NCI-H510A (cell line): ENCODE results near the gene GRIK1.

Experiments
- DNase-seq: peaks from one replicate; lab custom pipeline; 2025; lab: John Stamatoyannopoulos, UW

Gene GRIK1

DNA sequence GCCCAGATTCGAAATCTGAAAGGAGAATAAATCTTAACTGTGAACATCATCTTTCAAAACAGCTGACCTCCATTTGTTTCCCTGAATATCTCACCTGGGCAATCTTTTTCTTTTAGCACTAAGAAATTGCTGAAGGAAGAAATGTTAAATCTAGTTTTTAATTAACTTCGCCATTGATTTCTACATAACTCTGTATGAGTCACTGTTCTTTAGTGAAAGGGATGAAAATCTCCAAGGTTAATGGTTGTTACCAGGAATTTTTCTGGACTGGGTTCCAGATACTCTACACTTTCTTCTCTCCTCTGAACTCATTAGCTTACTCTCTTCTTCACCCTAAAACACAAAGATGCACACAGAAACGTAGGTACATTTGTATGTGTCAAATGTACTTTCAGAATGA, 405.3 kb downstream of the GRIK1 start:
- no peak for DNase-seq

DNA sequence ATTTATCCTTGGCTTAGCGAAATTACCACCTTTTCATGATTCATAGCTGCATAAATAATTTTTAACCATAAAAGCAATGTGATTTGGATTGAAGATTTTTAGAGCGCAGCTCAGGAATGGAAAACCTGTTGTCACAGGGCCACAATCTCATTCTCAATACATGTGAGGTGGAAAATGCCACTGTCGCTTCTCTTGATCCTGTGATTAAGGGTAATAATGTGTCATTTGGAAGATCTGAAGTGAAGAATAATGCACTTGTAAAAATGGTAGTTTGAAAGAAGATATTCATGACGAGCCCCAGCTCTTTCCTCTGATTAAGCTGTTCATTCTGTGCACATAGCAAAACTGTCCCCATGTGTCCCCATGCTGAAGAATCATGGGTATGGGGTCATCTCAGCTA, 410.7 kb downstream of the GRIK1 start:
- DNase-seq = no peak

DNA sequence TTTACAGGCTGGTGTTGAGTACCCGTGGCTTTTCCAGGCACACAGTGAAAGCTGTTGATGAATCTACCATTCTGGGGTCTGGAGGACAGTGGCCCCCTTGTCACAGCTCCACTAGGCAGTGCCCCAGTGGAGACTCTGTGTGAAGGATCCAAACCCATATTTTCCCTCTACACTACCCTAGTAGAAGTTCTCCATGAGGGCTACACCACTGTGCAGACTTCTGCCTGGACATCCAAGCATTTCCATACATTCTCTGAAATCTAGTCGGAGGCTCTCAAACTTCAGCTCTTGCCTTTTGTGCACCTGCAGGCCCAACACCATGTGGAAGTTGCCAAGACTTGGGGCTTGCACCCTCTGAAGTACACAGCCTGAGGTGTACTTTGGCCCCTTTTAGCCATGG, 413.3 kb downstream of the GRIK1 start:
- DNase-seq = no peak

DNA sequence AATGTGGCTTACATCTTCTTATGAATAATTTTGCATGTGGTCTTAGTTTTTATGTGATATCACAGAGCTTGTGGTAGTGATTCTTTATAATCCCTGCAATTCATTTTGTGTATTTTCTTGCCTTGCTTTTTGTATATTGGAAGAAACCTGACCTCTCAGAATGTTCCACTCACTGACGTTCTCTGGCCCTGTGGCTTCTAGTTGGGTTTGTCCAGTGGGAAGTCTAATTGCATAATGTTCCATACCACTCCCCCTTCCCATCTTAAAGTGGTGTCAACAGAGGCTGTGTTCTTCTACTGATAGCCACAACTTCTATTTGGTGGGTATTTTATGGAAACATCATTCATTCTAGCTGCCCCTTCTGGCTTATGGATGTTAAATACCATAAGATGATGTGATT, 415.7 kb downstream of the GRIK1 start:
- DNase-seq = no peak

DNA sequence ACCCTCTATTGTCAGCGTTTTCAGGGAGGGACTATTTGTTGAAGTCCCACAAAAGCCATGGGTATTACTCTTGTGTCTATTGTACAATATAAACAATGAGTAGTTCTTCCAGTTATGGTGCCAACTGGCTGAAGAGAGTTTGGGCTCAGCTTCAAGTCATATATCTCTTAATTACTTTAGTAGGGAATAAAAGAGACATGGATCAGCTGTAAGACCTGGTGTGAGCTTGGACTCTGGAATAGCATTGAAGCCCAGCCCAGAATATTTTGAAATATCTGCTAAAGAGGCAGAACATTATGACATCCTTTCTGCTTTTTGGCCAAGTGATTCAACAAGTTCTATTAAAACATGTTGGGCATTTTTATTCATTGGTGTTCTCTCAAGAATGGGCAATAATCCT, 416.1 kb downstream of the GRIK1 start:
- DNase-seq = no peak

DNA sequence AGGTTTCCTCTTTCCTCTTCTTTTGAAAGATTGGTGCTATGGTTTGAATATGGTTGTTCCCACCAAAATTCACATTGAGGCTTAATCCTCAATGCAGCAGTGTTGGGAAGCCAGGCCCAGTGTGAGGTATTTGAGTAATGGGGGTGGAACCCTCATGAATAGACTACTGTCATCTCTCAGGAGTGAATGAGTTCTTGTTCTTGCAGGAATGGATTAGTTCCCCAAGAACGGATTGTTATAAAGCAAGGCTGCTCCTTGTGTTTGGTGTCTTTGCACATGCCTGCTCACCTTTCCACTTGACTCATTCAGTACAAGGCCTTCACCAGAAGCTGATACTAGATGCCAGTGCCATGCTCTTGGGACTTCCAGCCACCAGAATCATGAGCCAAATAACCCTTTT, 417.9 kb downstream of the GRIK1 start:
- DNase-seq = no peak

DNA sequence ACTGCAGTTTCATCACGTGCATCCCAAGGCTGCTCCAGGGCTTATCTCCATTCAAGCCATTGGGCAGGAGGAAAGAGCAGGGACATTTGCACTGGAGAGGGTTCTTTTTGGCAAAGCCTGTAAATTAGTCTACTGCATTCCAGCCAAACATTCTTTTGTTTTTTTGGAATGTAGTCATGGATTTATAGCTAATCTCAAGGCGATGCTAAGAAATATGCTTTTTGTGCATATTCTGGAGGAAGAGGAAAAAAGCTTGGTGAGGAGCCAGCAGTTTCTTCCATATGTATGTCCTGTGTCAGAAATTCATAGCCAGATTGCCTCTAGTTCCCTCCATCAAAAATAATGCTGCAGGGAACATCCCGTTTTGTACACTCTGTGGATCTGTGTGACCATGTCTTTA, 419.6 kb downstream of the GRIK1 start:
- no peak for DNase-seq

DNA sequence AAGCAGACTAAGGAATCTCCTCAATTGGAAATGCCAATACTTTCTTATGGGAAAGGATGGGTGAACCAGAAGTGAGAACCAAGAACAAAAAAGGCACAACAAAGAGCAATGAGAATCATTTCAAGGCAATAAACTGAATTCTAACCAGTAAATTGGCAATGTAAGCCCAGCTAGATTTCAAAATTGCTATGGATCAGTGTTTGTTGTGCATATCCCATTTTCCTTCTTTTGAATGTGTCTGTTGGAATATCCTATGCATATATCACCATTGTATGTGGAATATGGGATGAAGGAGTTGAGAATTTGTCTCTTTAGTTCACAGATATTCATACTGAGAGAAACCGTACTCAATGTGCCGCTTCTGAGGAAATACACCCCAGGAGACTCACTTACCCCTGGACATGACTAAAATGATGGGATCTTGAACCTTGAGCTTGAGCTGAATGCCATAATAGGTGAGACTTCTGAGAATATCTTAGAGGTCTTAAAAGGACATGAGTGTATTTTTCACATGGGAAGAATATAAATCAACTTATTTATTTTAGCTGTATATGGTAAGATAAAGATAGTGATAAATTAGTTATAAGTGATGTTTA, 425.0 kb downstream of the GRIK1 start:
- DNase-seq = no peak

DNA sequence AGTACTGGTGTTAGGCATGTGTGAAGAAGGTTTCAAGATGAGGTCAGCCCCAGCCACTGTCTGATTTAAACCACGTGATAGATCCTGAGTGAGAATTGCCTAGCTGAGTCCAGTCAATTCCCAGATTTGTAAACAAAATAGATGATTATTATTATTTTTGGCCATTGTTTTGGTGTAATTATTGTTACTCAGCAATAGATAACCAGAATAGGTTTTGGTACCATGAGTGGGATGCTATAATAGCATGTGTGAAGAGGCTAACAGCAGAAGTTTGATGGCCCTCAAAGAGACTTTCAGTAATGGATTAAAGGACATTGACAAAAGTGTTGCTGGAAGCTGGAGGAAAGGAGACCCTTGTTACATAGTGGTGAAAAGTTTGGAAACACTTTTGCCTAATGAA, 426.3 kb downstream of the GRIK1 start:
- DNase-seq = no peak

DNA sequence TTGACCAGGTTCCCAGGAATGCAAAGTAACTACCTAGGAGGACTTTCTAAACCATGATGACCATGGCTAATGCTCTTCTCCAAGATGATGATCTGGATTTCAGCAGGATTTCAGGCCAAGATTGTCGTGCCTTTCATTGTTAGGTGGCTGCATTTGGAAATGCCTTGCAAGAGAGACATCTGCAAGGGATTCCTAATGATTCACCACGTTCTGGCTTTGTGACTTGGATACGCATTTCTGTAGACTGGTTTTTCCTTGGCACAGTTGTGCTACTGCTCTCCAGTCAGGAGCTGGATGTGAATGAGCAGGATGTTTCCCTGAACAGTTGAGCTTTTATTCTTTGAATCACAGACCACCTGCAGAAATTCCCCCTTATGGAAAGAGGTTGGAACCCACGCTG, 428.7 kb downstream of the GRIK1 start:
- no peak for DNase-seq

DNA sequence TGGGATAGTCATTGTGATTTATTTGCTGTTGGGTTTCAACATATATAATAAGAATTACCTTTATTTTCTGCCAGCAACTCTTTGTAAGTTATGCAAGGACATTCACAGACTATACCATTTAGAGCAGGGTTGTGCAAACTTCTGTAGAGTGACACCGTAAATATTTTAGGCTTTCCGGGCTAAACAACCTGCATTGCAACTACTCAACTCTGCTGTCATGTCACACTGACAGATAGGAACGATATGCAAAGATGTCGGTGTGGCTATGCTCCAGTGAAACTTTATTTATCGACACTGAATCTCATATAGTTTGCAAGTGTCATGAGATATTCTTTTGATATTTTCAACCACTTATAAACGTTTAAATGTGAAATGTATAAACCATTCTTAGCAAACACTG, 430.7 kb downstream of the GRIK1 start:
- no peak for DNase-seq

DNA sequence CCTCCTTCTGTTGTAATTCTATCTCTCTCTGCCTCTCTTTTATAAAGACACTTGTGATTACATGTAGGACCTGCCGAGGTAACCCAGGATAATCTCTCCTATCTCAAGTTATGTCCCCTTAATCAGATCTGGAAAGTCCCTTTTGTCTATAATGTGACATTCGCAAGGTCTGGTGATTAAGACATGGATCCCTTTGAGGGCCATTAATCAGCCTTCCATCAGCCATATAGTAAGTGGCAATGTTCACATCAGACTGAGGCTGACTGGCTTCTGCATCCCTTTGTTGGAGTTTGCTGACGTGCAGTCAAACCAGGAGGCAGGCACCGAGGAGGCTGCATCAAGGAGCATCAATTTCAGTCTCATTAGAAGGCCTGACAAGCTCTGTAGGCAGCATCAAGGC, 431.5 kb downstream of the GRIK1 start:
- DNase-seq = no peak

DNA sequence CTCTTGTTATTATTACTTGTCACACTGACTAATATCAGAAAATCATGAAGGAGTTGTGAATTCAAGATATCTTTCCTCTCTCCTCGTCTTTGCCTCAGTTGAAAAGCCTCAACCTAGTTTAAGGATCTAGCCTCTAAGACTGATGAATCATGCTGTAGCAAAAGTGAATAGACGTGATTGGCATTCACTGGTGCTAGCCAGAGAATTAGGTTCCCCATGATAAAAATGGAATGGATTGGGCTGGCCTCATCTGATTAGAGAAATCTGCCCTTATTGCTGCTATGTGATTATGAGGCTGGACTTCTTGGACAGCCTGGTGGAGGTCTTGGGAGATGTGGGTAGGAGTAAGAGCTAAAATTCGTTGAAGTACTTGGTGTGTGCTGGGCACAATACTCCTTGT, 432.8 kb downstream of the GRIK1 start:
- DNase-seq = no peak

DNA sequence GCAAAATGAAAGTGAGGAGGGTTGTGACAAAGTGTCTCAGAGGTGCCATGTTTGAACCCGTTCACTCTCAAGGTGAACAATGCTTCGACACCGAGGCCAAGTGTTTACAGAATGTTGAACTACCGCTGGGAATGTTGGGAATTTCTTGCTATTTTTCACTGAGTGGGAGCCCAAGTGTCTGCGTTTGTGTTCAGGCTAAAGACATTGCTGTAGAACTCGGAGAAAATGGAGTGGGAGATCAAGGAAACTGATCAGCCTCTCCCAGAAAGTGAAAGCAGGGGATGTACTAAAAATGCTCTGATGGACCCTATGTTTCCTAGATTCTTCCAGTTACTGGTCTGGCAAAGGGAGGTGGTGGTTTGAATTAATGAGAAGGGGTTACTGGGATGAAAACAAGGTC, 433.6 kb downstream of the GRIK1 start:
- no peak for DNase-seq

DNA sequence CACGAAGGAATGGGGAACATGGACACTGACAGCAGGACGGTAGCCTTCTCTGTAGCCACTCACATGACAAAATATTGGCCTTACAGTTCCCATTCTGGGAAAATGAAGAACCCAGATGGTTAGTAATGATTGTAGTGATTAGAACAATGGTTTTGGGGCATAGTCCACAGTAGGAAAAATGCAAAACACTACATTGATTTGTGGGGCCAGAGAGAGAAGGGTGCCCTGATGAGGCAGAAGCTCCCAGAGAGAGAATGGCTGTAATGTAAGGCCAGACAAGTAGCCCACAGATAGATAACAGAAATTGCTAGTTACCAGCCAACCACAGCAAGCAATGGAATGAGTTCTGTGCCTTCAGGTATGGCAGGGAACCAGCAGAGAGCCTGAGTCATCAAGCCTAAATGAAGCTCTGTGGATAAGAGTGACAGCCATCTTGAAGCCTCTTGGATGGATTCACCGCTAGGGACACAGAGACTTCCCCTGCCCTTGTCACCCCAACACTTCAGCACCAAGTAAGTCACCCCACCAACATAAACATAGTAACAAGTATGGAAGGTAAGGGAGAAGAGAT, 435.0 kb downstream of the GRIK1 start:
- no peak for DNase-seq

DNA sequence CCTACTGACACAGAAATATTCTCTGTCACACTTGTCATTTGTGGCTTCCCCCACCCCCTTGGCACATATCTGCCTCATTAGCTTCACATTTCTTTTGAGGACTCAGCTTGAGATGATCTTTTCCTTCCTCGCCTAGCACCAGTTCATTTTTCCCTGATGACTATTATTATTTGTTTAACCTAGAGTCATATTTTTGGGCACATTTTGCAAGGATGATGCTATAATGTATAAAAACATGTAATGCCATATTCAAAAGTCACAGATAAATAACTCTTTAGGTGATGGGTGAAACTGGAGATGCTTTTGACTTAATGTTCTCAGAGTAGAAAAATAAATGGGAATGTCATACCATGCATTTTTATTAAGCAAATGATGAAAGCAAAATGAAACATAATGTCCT, 438.3 kb downstream of the GRIK1 start:
- DNase-seq = no peak

DNA sequence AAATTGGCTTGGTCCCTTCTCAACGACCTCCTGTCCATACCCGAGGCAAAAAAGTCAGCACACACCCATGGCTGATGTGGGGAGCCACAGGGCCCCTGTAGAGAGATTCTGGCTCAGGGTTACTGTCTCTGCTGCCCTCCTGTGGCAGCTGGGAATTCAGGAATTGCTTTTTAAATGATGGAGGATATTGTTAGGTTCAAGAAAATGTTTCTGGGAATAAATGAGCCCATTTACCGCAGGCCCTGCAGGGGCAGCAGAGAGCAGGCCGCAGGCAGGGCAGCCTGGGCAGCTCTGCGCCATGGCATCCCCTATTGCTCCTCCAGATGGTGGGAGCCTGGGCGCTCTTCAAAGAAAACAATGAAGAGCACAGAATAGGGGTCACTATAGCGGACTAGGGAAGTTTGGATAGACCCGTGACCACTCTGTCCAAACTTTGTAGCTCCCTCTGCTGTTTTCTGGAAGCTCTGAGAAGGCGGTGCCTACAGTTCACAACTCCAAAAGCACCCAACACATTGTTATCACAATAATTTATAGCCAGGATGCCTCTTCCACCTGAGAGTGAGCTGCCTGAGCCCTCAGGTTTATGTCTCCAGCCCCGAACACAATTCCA, 440.0 kb downstream of the GRIK1 start:
- DNase-seq = no peak

DNA sequence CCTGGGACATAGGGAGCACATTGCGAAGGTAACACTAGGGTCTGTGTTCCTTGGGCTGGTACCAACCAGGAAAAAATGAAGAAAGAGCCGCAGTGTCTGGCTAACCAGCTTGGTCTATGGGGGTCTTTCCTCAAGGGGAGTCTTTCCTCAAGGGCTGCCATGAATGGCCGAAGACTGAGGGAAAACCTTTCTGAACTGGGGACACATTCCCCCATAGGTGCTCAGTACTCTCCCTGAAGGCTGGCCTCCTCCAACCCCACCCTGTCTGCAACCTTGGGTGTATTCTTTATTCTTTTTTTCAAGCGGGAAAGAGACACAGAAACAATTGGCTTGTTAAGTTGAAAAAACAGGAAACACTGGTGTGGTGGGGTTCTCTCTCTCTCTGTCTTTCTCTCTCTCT, 440.6 kb downstream of the GRIK1 start:
- no peak for DNase-seq

DNA sequence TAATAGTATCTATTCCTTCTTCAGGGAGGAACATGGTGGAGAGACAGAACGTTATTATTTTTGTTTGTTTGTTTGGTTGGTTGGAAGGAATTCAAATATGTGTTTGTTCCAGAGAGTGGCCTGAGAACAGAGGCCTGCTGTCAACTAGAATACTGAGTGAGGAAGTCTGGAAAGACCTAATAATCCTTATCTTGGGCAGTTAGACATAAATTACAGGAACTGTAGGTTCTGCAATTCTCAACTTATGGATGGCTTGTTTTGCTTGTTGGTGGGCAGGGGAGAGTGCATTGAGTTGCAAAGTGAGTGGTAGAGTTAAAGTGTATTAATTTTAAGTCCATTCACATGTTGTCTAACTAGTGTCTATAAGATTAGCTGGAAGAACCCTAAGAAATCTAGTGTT, 443.5 kb downstream of the GRIK1 start:
- DNase-seq = no peak

DNA sequence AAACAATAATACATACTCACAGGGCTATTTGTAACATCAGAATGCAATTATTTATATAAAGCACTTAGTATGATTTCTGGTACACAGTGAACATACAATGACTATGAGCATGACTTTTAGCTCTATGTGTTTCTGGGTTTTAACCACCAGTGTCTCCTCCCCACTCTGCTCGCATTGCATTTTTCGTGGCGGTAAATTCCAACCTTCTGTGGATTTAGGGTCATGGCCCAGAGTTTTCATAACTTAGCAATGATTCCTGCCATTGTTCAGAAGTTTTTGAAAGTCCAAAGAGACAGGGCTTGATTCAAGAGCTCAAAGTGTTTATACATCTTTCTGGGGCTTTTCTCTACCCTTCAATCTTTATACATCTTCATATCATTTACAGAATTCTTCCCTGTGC, 449.8 kb downstream of the GRIK1 start:
- no peak for DNase-seq

DNA sequence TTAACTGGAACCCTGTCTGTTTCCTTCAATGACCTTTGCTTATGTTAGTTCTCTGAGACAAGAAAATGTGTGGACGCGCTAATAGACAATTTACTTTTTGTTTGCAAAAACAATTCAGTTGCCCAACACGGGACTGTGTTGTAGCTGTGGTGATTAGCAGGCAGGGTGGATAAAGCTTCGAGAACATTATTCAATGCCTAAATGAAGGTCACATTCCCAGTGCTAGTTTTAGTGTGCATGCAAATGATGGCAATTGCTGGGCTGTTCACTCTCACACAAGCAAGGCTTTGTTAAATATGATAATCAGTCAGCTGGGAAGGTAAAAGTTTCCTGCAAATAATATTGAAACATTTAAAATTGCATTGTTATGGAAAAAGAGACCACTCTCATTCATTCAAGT, 452.6 kb downstream of the GRIK1 start:
- DNase-seq = no peak
